ENCODE results near the gene SLC16A3. TPM values are rescaled to one million over a fixed set of nuclear protein-coding genes. Genes with fewer than 3 reads are reported as not detected.

SLC16A3 gene
- total RNA-seq, 1 donor from 2014 or later: 253 TPM

- Histone ChIP-seq H3K27ac (no peak overlapping the region), H3K9me3 (no peaks in the 10 kb centered on the region), H3K36me3 (no peaks in the 10 kb centered on the region), H3K4me1 (peaks cover 3 to 5% of the 10 kb centered on the region in 2 donors), H3K27me3 (no peaks in the 10 kb centered on the region), H3K4me3 (no peak overlapping the region)
- no peak for TF ChIP-seq CTCF (IDR thresholded peaks at IDR 0.05)
- no peak for DNase-seq (ENCODE audit: low spot score in 2 of 2)
- intact Hi-C loops (cut with DNase I): no loop called here
These were observed 50.0 kb downstream of the SLC16A3 start for GRCh38 chr17:82278786-82279391.

GRCh38 chr17:82280537-82280936 lies 51.7 kb downstream of the SLC16A3 start:
- Histone ChIP-seq H3K27ac (no peak overlapping the region), H3K4me1 (no peaks in the 10 kb centered on the region), H3K27me3 (no peaks in the 10 kb centered on the region), H3K9me3 (no peaks in the 10 kb centered on the region), H3K4me3 (no peak overlapping the region), H3K36me3 (no peaks in the 10 kb centered on the region)
- no peak for TF ChIP-seq CTCF (IDR thresholded peaks at IDR 0.05)
- no peak for DNase-seq (ENCODE audit: low spot score in 2 of 2)
- intact Hi-C loops (cut with DNase I): no loop called here

- no peaks in the 10 kb centered on the region for H3K36me3 ChIP-seq
- intact Hi-C loops (cut with DNase I): no loop called here
- DNase-seq (ENCODE audit: low spot score in 2 of 2): no peak
- no peak overlapping the region for H3K4me3 ChIP-seq
- TF ChIP-seq CTCF (IDR thresholded peaks at IDR 0.05): no peak
- no peaks in the 10 kb centered on the region for H3K27me3 ChIP-seq
- H3K4me1 ChIP-seq: no peaks in the 10 kb centered on the region
- H3K9me3 ChIP-seq: no peaks in the 10 kb centered on the region
- no peak overlapping the region for H3K27ac ChIP-seq
These were observed 52.2 kb downstream of the SLC16A3 start for GRCh38 chr17:82281076-82281475.

- H3K36me3 ChIP-seq: no peaks in the 10 kb centered on the region
- no peaks in the 10 kb centered on the region for H3K4me1 ChIP-seq
- H3K4me3 ChIP-seq: no peak overlapping the region
- no peak overlapping the region for H3K27ac ChIP-seq
- DNase-seq (ENCODE audit: low spot score in 2 of 2): no peak
- no peak for TF ChIP-seq CTCF (IDR thresholded peaks at IDR 0.05)
- intact Hi-C loops (cut with DNase I): no loop called here
- H3K9me3 ChIP-seq: no peaks in the 10 kb centered on the region
- no peaks in the 10 kb centered on the region for H3K27me3 ChIP-seq
These were observed 52.8 kb downstream of the SLC16A3 start for GRCh38 chr17:82281502-82282238.

- DNase-seq (ENCODE audit: low spot score in 2 of 2): no peak
- Histone ChIP-seq H3K27ac (no peak overlapping the region), H3K36me3 (no peaks in the 10 kb centered on the region), H3K27me3 (no peaks in the 10 kb centered on the region), H3K4me1 (no peaks in the 10 kb centered on the region), H3K4me3 (no peak overlapping the region), H3K9me3 (no peaks in the 10 kb centered on the region)
- no peak for TF ChIP-seq CTCF (IDR thresholded peaks at IDR 0.05)
- intact Hi-C loops (cut with DNase I): no loop called here
These were observed 53.7 kb downstream of the SLC16A3 start for GRCh38 chr17:82282239-82283207.

All from ascending aorta (tissue), 2 donors.